ENCODE data around the gene CACNA2D4. TPM values are rescaled to one million over a fixed set of nuclear protein-coding genes. Genes with fewer than 3 reads are reported as not detected.

CACNA2D4 gene
- polyA plus RNA-seq, 3 donors from 2014 or later, result 9.1 to 20.0 (median 9.6) TPM

DNA sequence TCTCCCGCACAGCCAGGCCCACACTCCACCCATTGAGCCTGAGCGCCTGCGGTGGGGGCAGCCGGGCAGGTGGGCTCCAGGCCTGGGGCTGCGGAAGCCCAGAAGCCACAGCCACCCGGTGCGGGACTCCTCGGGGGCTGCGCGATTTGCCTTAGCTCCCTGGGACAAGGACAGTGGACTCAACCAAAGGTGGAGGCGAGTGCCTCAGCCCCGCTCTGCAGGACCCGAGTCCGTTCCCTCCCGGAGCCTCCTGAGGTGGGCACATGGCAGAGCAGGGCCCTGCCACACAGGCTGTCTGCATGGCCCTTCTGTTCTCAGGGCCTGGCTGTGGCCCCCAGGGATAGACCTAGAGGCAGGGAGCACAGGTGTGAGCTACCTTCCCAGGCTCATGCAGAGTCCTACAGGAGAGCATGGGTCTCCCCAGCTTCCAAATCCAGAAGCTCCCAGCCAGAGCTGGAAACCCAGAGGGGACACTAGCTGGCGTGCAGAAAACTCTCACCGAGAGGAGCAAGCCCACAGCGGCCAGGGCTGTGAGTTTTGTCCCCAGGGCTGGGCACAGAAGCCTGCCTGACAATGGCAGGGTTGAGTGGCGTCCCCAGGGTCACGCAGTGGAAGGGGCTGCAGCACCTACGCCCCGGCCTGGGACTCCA is 120.3 kb downstream of the CACNA2D4 start:
- no peak for DNase-seq
- Mint-ChIP-seq H3K27me3 (ENCODE audit: low read depth in 3 of 3) (peaks cover 2 to 6% (median 2%) of the 10 kb centered on the region in 3 donors), H3K4me1 (peaks cover 10% of the 10 kb centered on the region in 2 donors), H3K27ac (peak overlapping the region in 2 of 6 donors; percentile 26 to 55), H3K4me3 (peak overlapping the region in 3 of 5 donors; percentile 17 to 90 (median 40)), H3K36me3 (no peaks in the 10 kb centered on the region), H3K9me3 (no peaks in the 10 kb centered on the region)

DNA sequence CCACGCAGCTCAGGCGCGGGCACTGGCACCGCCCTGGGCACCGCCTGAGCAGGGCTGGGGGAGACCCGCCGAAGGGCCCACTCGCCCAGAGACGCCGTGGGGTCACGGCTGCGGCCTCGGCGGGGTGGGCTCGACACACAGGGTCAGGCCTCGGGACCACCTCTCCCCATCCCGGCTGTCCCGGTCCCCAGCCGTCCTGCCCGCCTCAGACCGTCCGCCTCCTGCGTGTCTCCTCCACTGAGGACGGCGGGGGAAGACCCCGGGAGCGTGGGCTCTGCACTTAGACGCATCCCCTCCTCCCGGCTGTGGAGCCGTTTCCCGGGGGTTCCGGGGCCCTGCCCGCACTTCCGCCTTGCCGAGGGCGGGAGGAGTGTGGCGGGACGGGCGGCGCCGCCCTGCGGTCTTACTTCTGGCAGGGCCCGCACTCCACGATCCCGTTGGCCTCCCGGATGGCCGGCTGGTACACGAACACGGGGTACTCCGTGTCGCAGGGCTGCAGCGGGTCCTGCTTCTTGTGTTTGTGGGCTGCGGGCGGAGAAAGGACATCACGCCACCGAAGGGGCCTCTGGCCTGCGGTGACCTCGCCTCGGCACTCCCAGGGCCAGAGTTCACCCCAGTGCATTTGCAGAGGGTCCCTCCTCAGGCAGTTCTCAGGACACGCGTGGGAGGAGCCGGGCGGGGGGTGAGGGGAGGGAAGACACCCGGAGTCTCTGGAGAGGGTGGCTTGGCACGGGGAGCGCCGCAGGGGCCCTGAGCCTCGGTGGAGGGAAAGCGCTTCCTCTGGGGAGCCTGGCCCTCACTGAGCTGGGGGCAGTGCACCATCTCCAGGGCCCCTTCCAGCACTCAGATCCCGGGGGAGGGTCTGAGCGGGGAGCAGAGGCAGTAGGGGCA is 121.2 kb downstream of the CACNA2D4 start:
- Mint-ChIP-seq H3K9me3 (no peaks in the 10 kb centered on the region), H3K4me3 (peak overlapping the region; percentile 60 to 93 (median 90)), H3K4me1 (peaks cover 10% of the 10 kb centered on the region in 2 donors), H3K27me3 (ENCODE audit: low read depth in 3 of 3) (peaks cover 2 to 6% (median 2%) of the 10 kb centered on the region in 3 donors), H3K27ac (peak overlapping the region in 5 of 6 donors; percentile 43 to 74 (median 66)), H3K36me3 (no peaks in the 10 kb centered on the region)
- DNase-seq, result peak; percentile 36 to 47 (median 38)

DNA sequence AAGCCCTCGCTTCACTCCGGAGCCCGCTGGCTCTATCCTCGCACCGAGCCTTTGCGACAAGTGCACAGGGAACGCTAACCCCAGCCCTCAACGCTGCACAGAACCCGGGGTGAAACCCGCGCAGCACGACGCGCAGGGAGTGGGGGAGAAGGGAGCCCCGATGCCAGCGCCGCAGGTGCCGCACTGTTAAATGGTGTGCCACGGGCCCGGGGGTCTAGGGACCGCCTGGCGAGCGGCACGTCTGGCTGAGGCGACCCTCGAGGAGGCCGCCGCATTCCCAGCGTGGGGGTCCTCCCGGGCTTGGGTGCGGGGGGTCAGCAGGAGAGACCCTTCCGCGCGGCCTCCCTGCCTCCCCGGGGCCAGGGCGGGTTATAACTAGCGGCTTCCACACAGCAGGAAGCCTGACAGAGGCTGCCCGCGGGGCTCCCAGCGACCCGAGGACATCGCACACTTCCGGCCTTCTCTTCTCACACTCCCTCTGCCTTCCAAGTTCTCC is 121.9 kb downstream of the CACNA2D4 start:
- Mint-ChIP-seq H3K9me3 (no peaks in the 10 kb centered on the region), H3K27ac (peak overlapping the region; percentile 85 to 93 (median 90)), H3K27me3 (ENCODE audit: low read depth in 3 of 3) (peaks cover 2 to 6% (median 2%) of the 10 kb centered on the region in 3 donors), H3K4me3 (peak overlapping the region; percentile 90 to 97 (median 93)), H3K36me3 (no peaks in the 10 kb centered on the region), H3K4me1 (peaks cover 16% of the 10 kb centered on the region in 2 donors)
- peak; percentile 39 to 54 (median 46) for DNase-seq

DNA sequence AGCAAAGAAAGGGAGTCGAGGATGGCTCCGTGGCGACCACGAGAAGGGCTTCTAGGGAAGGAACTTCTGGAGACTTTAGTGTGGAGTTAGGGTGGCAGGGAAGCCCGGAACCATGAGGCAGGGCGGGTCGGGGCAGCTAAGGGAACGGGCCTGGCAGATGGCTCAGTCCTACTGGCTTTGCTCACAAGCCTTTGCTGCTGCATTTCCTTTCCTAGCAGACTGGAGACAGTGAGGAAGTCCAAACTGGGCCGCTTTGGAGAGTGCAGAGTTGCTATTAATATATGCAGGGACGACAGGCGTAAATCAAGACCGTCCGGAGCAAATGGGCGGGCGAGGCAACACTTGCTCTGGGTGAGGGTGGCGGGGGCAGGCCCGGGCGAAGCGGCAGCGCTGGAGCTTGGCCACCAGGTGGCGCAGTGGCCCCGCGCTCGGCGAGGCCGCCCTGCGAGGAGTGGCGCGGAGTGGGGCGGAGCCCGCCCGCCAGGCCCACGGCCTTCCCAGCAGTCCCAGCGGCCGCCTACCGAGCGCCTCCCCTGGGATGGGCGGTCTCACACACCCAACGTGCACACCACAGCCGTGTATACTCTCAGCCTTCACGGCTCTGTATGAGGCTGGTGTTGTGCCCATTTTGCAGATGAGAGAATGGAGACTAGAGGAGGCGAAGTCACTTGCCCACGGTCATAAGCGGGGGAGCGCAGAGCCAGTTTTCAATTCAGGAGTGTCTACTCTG is 122.5 kb downstream of the CACNA2D4 start:
- DNase-seq, result peak; percentile 90 to 94 (median 92)
- no peaks in the 10 kb centered on the region for H3K9me3 Mint-ChIP-seq
- H3K4me1 Mint-ChIP-seq, result peaks cover 23% of the 10 kb centered on the region in 2 donors
- peak overlapping the region; percentile 90 to 97 (median 93) for H3K4me3 Mint-ChIP-seq
- H3K27me3 Mint-ChIP-seq (ENCODE audit: low read depth in 3 of 3), result peaks cover 2 to 6% (median 2%) of the 10 kb centered on the region in 3 donors
- no peaks in the 10 kb centered on the region for H3K36me3 Mint-ChIP-seq
- H3K27ac Mint-ChIP-seq, result peak overlapping the region; percentile 85 to 93 (median 90)

DNA sequence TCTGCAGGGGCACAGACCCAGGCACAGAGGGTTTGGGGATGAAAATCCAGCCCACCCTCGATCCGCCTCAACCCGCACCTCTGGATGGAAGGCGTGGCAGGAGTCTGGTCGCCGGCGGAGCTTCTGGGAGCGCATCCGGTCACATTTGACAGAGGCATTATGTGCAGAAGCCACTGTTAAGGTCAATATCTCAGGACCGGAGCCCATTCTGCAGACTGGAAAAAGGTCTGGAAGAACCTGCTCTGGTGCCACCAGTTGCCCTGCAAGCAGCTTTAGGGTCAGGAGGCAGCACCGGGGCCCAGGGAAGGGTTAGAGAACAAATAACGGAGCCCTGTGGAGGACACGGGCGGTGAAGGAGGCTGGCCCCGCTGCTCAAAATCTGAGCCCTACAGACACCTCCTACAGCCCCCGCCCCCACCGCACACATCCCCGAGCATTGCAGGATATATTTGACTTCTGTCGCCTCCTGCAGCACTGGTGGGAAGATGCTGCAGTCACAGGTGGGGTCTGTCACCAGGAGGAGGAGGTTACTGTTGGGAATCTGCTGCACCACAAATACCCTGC is 123.1 kb downstream of the CACNA2D4 start:
- H3K9me3 Mint-ChIP-seq, result no peaks in the 10 kb centered on the region
- peak overlapping the region in 3 of 6 donors; percentile 39 to 85 (median 72) for H3K27ac Mint-ChIP-seq
- peaks cover 29% of the 10 kb centered on the region in 2 donors for H3K4me1 Mint-ChIP-seq
- H3K36me3 Mint-ChIP-seq, result no peaks in the 10 kb centered on the region
- no peak for DNase-seq
- peak overlapping the region; percentile 67 to 93 (median 80) for H3K4me3 Mint-ChIP-seq
- H3K27me3 Mint-ChIP-seq (ENCODE audit: low read depth in 3 of 3), result peaks cover 2 to 4% (median 2%) of the 10 kb centered on the region in 3 donors

DNA sequence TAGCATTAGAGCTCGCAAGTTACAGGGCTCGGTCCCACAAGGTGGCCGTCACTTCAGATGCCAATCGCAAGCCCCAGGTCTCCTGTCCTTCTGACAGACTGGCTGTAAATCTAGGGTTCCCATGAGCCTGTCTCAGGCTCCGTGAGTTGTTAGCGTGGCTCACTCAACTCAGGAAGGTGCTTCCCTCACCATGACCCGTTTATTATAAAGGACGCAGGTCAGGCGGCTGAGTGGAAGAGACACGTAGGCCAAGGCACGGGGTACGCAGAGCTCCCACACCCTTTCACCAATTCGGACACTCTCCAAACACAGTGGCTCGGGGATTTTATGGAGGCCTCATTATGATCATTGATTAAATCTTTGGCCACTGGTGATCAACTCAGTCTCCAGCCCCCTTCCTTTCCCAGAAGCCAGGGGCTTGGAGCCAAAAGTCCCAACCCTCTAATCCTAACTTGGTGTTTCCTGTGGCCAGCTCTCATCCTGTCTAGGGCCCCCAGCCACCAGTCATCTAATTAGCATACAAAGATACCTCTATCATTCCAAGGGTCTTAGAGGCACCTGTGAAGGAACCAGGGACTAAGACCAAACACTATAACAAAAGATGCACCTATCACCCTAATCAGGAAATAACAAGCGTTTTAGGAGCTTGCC is 123.9 kb downstream of the CACNA2D4 start:
- DNase-seq, result no peak
- H3K4me3 Mint-ChIP-seq, result peak overlapping the region in 2 of 5 donors; percentile 32 to 62
- no peaks in the 10 kb centered on the region for H3K36me3 Mint-ChIP-seq
- peaks cover 2 to 4% (median 2%) of the 10 kb centered on the region in 3 donors for H3K27me3 Mint-ChIP-seq (ENCODE audit: low read depth in 3 of 3)
- H3K27ac Mint-ChIP-seq, result no peak overlapping the region
- peaks cover 29% of the 10 kb centered on the region in 2 donors for H3K4me1 Mint-ChIP-seq
- H3K9me3 Mint-ChIP-seq, result no peaks in the 10 kb centered on the region

DNA sequence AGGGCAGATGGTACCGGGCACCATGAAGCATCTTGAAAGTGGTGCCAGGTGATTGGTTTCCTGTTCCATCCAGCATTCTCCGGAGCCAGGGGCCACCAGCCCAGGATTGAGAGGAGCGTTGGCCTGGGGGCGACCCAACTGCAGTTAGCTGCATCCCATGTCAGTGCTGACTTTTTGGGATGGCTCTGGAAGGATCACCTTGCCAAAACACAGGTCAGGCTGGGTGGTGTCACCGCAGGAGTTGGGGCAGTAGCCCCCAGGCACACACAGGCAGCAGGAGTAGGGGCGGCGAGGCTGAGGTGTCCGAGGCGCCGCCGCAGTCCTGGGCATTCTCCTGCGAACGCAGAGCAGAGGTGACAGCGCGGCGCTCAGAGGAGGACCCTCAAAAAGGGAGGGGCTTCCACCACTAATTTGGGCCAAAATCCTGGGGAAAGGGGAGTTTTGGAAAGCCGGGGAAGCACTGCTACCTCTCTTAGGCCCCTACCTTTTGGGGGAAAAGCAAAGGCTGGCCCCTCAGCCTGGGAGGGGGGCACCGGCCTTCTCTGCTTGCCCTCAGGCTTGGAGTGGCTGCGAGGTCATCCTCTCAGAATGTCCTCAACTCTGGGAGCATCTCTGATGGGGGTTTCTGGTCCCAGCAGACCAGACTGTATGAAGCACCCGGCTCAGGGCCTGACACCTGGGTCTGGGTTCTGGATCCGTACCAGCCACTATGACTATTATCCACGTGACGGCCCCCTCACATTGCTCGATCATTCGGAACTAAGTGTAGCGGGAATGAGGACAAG is 124.8 kb downstream of the CACNA2D4 start:
- H3K27ac Mint-ChIP-seq, result no peak overlapping the region
- DNase-seq, result no peak
- no peak overlapping the region for H3K4me3 Mint-ChIP-seq
- H3K36me3 Mint-ChIP-seq, result no peaks in the 10 kb centered on the region
- H3K4me1 Mint-ChIP-seq, result peaks cover 29% of the 10 kb centered on the region in 2 donors
- no peaks in the 10 kb centered on the region for H3K9me3 Mint-ChIP-seq
- peaks cover 2% of the 10 kb centered on the region in 3 donors for H3K27me3 Mint-ChIP-seq (ENCODE audit: low read depth in 3 of 3)

DNA sequence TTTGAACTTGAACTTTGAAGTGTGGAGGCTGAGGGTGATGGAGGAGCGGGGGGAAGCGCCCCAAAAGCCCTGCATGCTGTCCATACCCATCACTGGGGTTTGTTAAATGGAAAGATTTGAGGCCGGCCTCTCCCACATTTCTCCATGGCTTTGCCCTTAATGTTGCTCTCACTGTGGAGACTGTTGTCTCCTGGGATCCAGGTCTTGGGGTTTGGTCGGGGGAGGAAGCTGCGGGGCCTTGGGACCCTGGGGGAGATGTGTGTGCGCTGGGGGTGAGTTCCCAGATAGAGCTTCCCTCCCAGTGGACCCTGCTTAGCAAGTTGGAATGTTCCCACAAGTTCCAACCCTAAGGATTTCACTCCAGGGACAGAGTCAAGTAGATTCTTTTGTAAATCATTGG is 126.0 kb downstream of the CACNA2D4 start:
- DNase-seq, result no peak
- H3K4me1 Mint-ChIP-seq, result peaks cover 29 to 32% of the 10 kb centered on the region in 2 donors
- peaks cover 2% of the 10 kb centered on the region in 3 donors for H3K27me3 Mint-ChIP-seq (ENCODE audit: low read depth in 3 of 3)
- no peaks in the 10 kb centered on the region for H3K9me3 Mint-ChIP-seq
- peaks cover 0 to 3% (median 0%) of the 10 kb centered on the region in 3 donors for H3K36me3 Mint-ChIP-seq
- H3K4me3 Mint-ChIP-seq, result no peak overlapping the region
- peak overlapping the region in 1 of 6 donors; percentile 32 for H3K27ac Mint-ChIP-seq

DNA sequence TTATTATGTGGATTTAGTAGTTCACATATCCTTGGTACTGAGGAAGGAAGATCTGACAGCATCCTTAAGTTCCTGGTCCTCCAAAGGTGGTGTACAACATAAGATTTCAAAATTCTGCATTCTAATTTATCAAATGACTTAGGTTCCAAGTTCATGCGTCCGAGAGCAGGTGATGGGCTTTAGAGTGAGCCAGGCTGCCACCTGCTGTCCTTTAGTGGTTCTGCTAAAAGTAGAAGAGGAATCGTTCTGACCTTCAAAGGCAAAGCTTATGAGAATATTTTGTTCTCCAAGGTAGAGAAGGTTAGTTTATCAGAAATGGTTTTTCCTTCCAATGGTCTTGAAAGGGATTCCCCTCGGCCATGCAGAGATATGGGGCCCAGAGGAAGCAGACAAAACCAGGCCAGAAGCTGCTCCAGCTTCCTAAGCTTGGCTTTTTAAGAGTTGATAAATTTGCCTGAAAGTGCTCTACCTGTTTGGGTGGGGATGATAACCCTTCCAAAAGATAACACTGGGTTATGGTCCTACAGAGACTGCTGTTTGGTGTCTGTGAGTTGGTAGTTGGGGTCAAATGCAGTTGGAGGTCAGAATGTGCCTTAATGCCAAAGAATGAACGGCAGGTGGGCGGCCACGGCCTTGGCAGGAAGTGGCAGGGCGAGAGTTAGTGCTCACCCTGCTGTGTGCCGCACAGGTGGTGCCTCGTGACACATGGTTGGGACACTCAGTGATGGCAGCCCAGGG is 127.2 kb downstream of the CACNA2D4 start:
- DNase-seq, result peak; percentile 49 to 67 (median 65)
- peaks cover 2% of the 10 kb centered on the region in 3 donors for H3K27me3 Mint-ChIP-seq (ENCODE audit: low read depth in 3 of 3)
- H3K9me3 Mint-ChIP-seq, result no peaks in the 10 kb centered on the region
- H3K27ac Mint-ChIP-seq, result peak overlapping the region; percentile 28 to 82 (median 68)
- H3K36me3 Mint-ChIP-seq, result peaks cover 0 to 6% (median 0%) of the 10 kb centered on the region in 3 donors
- peaks cover 33 to 42% of the 10 kb centered on the region in 2 donors for H3K4me1 Mint-ChIP-seq
- peak overlapping the region in 1 of 5 donors; percentile 25 for H3K4me3 Mint-ChIP-seq

DNA sequence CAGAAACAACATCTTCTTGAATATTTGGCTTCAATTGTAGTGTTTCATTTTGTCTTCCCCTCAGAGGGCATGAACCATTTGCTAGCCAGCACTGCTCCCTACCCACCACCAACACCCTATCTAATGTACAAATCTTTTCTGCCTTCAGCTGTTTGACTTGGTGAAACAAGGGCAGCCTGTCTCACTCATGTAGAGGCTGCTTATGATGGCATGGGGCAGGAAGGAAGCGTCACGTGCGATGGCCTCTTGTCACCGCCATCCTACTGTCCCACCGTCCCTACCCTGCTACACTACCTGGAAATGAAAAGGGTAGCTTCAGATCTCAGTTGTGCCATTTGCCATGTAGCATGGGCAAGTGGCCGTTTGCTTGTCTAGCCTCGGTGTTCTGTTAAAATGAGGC is 128.0 kb downstream of the CACNA2D4 start:
- DNase-seq, result no peak
- Mint-ChIP-seq H3K4me3 (no peak overlapping the region), H3K27ac (peak overlapping the region in 4 of 6 donors; percentile 25 to 82 (median 39)), H3K9me3 (no peaks in the 10 kb centered on the region), H3K27me3 (ENCODE audit: low read depth in 3 of 3) (no peaks in the 10 kb centered on the region), H3K4me1 (peaks cover 27 to 39% of the 10 kb centered on the region in 2 donors), H3K36me3 (peaks cover 0 to 11% (median 8%) of the 10 kb centered on the region in 3 donors)

DNA sequence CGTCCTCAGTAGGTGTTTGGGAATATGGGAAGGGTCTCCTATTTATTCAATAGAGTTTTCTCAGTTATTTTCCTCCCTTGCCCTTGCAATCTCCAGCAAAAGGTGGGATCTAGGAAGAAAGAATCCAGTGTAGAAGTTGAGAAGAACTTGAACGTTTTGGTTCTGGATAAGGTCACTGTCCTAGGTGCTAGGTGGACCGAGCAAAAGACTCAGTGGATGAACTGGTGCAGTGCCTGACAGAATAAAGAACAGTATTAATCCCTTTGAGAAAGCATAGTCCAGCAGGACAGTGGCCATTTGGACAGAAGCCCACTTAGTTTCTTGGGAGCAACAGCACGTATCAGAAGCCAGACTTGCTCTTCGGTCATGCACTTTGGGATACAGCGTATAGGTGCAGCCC is 130.7 kb downstream of the CACNA2D4 start:
- Mint-ChIP-seq H3K4me3 (no peak overlapping the region), H3K27ac (no peak overlapping the region), H3K4me1 (peaks cover 25 to 39% of the 10 kb centered on the region in 2 donors), H3K9me3 (no peaks in the 10 kb centered on the region), H3K36me3 (peaks cover 0 to 18% (median 16%) of the 10 kb centered on the region in 3 donors), H3K27me3 (ENCODE audit: low read depth in 3 of 3) (peaks cover 0 to 2% (median 0%) of the 10 kb centered on the region in 3 donors)
- DNase-seq, result no peak
